ENCODE results near the gene CYB5RL.
A peak's percentile ranks its signal among the peaks of the same experiment; 100 is the strongest.
"Not testable (repeated sequence)": the region's sequence is repeated elsewhere in the genome, so short reads cannot be mapped to it uniquely, and the experiment has no call there.

CYB5RL gene

DNA sequence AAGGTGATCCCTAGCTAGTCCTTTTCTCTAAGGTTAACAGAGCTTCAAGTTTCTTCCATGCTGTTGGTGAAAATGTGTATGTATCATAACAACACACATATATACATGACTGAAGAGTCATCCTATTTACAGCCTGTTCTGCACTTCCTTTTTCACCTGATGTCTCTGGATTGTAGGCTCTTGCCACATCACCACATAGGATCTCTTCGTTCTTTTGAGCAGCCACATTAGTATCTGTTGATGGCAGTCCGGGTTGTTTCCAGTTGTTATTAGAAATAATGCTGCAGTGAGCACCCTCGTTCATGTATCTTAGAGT is 19.8 kb upstream of the CYB5RL start:
- Histone ChIP-seq H3K4me1 (ENCODE audit: control insufficient read depth, insufficient read depth, low read length, poor library complexity, severe bottlenecking) (no peaks in the 10 kb centered on the region), H3K36me3 (ENCODE audit: control insufficient read depth, insufficient read depth, low read length) (peaks cover 48% of the 10 kb centered on the region), H3K27ac (ENCODE audit: insufficient read depth, low read length, poor library complexity, severe bottlenecking) (no peak overlapping the region), H3K9me3 (ENCODE audit: control insufficient read depth, low read length) (no peaks in the 10 kb centered on the region), H3K4me3 (ENCODE audit: insufficient read depth, low read depth, low read length, poor library complexity, severe bottlenecking) (no peak overlapping the region), H3K27me3 (replicated peaks; ENCODE audit: control insufficient read depth, insufficient read depth, low read length, poor library complexity, severe bottlenecking) (no peaks in the 10 kb centered on the region)
- no peak for DNase-seq

DNA sequence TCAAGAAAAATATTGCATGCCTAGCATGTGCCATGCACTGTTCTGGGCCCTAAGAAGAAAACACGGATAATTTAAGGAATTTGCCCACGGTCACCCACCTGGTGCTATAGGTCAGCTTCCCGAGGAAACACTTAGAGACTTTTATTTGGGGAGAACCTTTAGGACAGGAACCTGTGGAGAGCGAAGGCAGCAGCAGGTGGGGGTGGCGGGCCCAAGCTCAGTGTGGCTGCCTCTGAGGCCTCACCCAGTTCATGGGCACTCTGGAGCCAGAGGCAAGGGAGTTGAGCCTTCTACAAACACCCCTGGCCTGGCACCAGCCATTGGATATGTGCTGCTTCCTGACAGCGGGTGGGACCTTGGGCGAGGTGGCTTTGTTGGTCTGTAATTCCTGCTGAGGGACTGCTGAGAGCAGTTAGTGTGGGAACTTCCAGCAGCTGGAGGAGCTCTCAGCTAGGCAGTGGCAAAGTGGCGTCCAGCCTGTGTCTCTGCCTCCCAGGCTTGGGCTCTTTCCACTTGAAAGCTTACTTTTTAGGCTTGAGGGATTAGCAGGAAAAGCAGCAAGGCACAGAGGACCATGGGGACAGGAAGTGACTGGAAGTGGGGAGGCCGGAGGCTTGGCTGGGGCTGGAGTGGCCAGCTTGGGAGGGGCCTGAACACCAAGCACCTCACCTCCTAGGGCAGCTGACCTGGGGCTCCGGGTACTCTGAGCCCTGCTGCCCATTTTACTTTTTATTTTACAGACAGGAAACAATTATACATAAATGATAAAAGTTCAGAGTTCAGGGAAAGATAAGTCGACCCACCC is 19.3 kb upstream of the CYB5RL start:
- Histone ChIP-seq H3K9me3 (ENCODE audit: control insufficient read depth, low read length) (no peaks in the 10 kb centered on the region), H3K4me3 (ENCODE audit: insufficient read depth, low read depth, low read length, poor library complexity, severe bottlenecking) (no peak overlapping the region), H3K4me1 (ENCODE audit: control insufficient read depth, insufficient read depth, low read length, poor library complexity, severe bottlenecking) (no peaks in the 10 kb centered on the region), H3K27ac (ENCODE audit: insufficient read depth, low read length, poor library complexity, severe bottlenecking) (no peak overlapping the region), H3K27me3 (replicated peaks; ENCODE audit: control insufficient read depth, insufficient read depth, low read length, poor library complexity, severe bottlenecking) (no peaks in the 10 kb centered on the region), H3K36me3 (ENCODE audit: control insufficient read depth, insufficient read depth, low read length) (peaks cover 53% of the 10 kb centered on the region)
- no peak for DNase-seq

DNA sequence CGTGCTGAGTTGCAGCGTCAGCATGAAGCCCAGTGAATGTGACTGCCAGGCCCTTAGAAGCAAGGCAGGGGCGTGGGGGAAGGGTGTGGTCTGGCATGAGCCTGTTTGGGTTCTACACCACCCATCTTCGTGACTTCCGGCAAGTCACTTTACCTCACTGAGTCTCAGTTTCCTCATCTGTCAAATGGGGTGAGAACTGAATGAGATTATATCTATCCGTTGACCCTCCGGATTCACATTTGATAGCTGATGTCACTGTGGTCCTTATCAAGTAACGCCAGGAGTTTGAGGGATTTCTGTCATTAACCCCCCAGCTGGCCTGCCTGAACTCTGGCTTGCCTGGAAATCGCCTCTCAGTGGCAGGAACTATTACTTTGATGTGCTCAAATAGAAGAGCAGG is 15.7 kb upstream of the CYB5RL start:
- Histone ChIP-seq H3K4me3 (ENCODE audit: insufficient read depth, low read depth, low read length, poor library complexity, severe bottlenecking) (no peak overlapping the region), H3K27me3 (replicated peaks; ENCODE audit: control insufficient read depth, insufficient read depth, low read length, poor library complexity, severe bottlenecking) (no peaks in the 10 kb centered on the region), H3K9me3 (ENCODE audit: control insufficient read depth, low read length) (no peaks in the 10 kb centered on the region), H3K4me1 (ENCODE audit: control insufficient read depth, insufficient read depth, low read length, poor library complexity, severe bottlenecking) (no peaks in the 10 kb centered on the region), H3K36me3 (ENCODE audit: control insufficient read depth, insufficient read depth, low read length) (peaks cover 88% of the 10 kb centered on the region), H3K27ac (ENCODE audit: insufficient read depth, low read length, poor library complexity, severe bottlenecking) (no peak overlapping the region)
- no peak for DNase-seq

DNA sequence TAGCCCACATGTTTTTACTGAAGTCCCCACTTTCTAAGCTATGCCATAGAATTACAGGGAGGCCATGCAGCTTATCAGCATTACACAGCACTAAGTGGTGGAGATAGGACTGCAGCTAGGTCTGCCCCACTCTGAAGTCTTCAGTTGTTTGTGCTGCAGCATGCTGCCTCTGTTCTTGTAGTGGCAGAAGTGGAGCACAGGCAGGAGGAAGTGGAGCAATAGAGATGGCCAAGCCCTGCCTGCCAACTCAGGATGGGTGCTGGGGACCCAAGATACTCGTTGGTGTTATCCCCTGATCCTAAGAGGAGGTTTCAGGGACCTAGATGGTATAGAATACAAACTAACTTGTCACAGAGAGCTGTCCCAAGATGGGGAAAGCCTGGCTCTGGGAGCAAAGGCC is 13.0 kb upstream of the CYB5RL start:
- no peaks in the 10 kb centered on the region for H3K9me3 ChIP-seq (ENCODE audit: control insufficient read depth, low read length)
- no peak for DNase-seq
- no peaks in the 10 kb centered on the region for H3K27me3 ChIP-seq (replicated peaks; ENCODE audit: control insufficient read depth, insufficient read depth, low read length, poor library complexity, severe bottlenecking)
- no peak overlapping the region for H3K27ac ChIP-seq (ENCODE audit: insufficient read depth, low read length, poor library complexity, severe bottlenecking)
- H3K36me3 ChIP-seq (ENCODE audit: control insufficient read depth, insufficient read depth, low read length) = peaks cover 83% of the 10 kb centered on the region
- H3K4me1 ChIP-seq (ENCODE audit: control insufficient read depth, insufficient read depth, low read length, poor library complexity, severe bottlenecking) = no peaks in the 10 kb centered on the region
- H3K4me3 ChIP-seq (ENCODE audit: insufficient read depth, low read depth, low read length, poor library complexity, severe bottlenecking) = no peak overlapping the region

DNA sequence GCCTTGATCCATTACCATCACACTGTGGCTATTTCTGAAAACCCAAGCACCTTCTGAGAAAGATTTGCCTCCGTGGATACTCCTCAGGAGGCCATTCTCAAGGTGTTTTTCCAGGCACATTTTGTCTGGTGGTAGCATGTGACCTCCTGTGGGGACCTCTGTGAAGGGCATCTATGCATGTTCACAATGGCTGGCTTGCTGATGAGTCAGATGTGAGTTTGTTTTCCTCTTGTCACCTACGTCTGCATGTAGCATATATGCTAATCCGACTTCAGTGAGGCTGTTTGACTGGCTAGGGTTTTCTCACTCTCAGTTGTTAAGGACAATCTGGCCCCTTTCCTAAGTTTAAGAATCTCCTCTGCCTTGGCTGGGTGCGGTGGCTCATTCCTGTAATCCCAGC is 8.1 kb upstream of the CYB5RL start:
- not testable (repeated sequence) for H3K9me3 ChIP-seq (ENCODE audit: control insufficient read depth, low read length); H3K4me3 ChIP-seq (ENCODE audit: insufficient read depth, low read depth, low read length, poor library complexity, severe bottlenecking); H3K4me1 ChIP-seq (ENCODE audit: control insufficient read depth, insufficient read depth, low read length, poor library complexity, severe bottlenecking); H3K27me3 ChIP-seq (replicated peaks; ENCODE audit: control insufficient read depth, insufficient read depth, low read length, poor library complexity, severe bottlenecking); DNase-seq; H3K27ac ChIP-seq (ENCODE audit: insufficient read depth, low read length, poor library complexity, severe bottlenecking)
- H3K36me3 ChIP-seq (ENCODE audit: control insufficient read depth, insufficient read depth, low read length) = peaks cover 56% of the 10 kb centered on the region

DNA sequence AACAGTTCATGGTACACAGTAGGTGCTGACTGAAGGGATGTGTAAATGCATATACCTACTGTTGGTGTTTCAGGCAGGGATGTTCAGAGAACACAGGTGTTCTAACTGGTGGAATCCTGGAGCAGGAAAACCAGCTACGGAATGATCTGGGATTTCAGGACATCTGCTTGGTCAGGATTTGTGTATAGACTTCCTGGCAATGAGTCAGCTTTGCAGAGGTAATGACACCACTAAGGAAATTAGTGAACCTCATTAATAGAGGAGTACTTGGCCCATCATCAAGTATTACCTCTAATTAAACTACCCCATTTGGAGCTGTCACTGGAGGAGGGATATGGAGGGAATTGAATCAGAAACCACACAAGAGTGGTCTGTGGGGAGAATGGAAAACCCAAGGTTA is 7.5 kb upstream of the CYB5RL start:
- no peak for DNase-seq
- H3K27ac ChIP-seq (ENCODE audit: insufficient read depth, low read length, poor library complexity, severe bottlenecking) = no peak overlapping the region
- H3K36me3 ChIP-seq (ENCODE audit: control insufficient read depth, insufficient read depth, low read length) = peaks cover 50% of the 10 kb centered on the region

DNA sequence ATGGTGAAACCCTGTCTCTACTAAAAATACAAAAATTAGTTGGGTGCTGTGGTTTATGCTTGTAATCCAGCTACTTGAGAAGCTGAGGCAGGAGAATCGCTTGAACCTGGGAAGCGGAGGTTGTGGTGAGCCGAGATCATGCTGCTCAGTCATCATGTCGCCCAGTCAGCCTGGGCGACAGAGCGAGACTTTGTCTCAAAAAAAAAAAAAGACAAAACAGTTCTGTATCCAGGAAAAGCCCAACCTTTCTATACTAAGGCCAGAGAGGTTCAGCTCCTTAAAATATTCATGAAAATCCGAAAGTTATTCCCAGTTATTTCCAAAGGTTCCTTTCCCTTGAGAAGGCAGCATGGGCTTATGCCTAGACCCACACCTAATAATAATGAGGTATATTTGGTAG is 4.4 kb upstream of the CYB5RL start:
- Histone ChIP-seq H3K4me1 (ENCODE audit: control insufficient read depth, insufficient read depth, low read length, poor library complexity, severe bottlenecking) (peaks cover 12% of the 10 kb centered on the region), H3K4me3 (ENCODE audit: insufficient read depth, low read depth, low read length, poor library complexity, severe bottlenecking) (no peak overlapping the region), H3K27ac (ENCODE audit: insufficient read depth, low read length, poor library complexity, severe bottlenecking) (no peak overlapping the region), H3K9me3 (ENCODE audit: control insufficient read depth, low read length) (no peaks in the 10 kb centered on the region), H3K27me3 (replicated peaks; ENCODE audit: control insufficient read depth, insufficient read depth, low read length, poor library complexity, severe bottlenecking) (no peaks in the 10 kb centered on the region), H3K36me3 (ENCODE audit: control insufficient read depth, insufficient read depth, low read length) (peaks cover 23% of the 10 kb centered on the region)
- DNase-seq = no peak

More for the DNA sequence above, 7.5 kb upstream of the CYB5RL start:
- Histone ChIP-seq H3K9me3 (ENCODE audit: control insufficient read depth, low read length) (no peaks in the 10 kb centered on the region), H3K27me3 (replicated peaks; ENCODE audit: control insufficient read depth, insufficient read depth, low read length, poor library complexity, severe bottlenecking) (no peaks in the 10 kb centered on the region), H3K4me3 (ENCODE audit: insufficient read depth, low read depth, low read length, poor library complexity, severe bottlenecking) (no peak overlapping the region), H3K4me1 (ENCODE audit: control insufficient read depth, insufficient read depth, low read length, poor library complexity, severe bottlenecking) (no peaks in the 10 kb centered on the region)

DNA sequence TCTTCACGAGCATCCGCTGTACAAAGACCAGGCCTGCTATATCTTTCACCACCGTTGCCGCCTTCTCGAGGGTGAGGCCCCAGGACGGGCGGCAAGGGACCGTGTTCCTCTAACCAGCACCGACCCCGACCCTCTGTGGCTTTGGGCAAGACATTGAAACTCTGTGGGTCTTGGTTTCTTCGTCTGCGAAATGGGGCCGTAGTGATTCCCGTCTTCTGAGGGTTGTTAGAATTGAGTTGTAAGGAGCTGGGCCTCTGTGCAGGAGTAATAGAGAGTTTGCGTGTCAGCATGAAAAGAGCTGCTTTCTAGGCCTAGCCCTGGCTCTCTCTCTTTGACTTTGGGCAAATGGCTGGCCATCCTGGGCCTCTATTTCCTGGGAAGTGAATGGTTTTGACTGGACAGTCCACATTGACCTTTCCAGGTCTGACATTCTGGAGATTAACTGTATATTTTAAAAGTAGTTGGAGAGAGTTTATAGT is 728 bp upstream of the CYB5RL start:
- H3K36me3 ChIP-seq (ENCODE audit: control insufficient read depth, insufficient read depth, low read length) = peaks cover 9% of the 10 kb centered on the region
- H3K27me3 ChIP-seq (replicated peaks; ENCODE audit: control insufficient read depth, insufficient read depth, low read length, poor library complexity, severe bottlenecking) = no peaks in the 10 kb centered on the region
- H3K9me3 ChIP-seq (ENCODE audit: control insufficient read depth, low read length) = no peaks in the 10 kb centered on the region
- peak overlapping the region; percentile 77 for H3K4me3 ChIP-seq (ENCODE audit: insufficient read depth, low read depth, low read length, poor library complexity, severe bottlenecking)
- no peak for DNase-seq
- H3K27ac ChIP-seq (ENCODE audit: insufficient read depth, low read length, poor library complexity, severe bottlenecking) = peak overlapping the region; percentile 72
- H3K4me1 ChIP-seq (ENCODE audit: control insufficient read depth, insufficient read depth, low read length, poor library complexity, severe bottlenecking) = peaks cover 14% of the 10 kb centered on the region

DNA sequence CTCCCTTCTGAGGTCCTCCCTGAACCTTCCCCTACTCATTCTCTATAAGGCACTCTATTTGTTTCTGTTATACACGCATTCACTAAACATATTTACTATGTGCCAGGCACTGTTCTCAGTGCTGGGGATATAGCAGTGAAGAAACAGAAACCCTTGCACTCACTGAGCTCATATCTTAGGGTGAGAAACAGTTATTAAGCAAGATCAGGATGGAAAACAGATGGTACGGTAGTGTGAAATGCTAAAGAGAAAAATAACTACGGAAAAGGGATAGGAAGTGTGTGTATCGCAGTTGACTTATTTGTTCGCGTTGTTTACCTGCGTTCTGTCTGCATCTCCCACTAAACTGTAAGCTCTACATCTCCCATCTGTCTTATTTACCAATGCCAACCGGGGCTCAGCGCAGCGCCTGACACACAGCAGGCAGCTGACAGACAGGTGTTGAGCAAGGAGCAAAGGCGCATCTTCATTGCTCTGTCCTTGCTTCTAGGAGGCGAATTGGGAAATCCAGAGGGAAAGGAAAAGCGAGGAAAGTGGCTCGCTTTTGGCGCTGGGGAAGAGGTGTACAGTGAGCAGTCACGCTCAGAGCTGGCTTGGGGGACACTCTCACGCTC is 572 bp downstream of the CYB5RL start:
- H3K36me3 ChIP-seq (ENCODE audit: control insufficient read depth, insufficient read depth, low read length) = peaks cover 9% of the 10 kb centered on the region
- H3K27me3 ChIP-seq (replicated peaks; ENCODE audit: control insufficient read depth, insufficient read depth, low read length, poor library complexity, severe bottlenecking) = no peaks in the 10 kb centered on the region
- H3K27ac ChIP-seq (ENCODE audit: insufficient read depth, low read length, poor library complexity, severe bottlenecking) = peak overlapping the region; percentile 72
- H3K4me3 ChIP-seq (ENCODE audit: insufficient read depth, low read depth, low read length, poor library complexity, severe bottlenecking) = peak overlapping the region; percentile 77
- no peaks in the 10 kb centered on the region for H3K9me3 ChIP-seq (ENCODE audit: control insufficient read depth, low read length)
- peaks cover 14% of the 10 kb centered on the region for H3K4me1 ChIP-seq (ENCODE audit: control insufficient read depth, insufficient read depth, low read length, poor library complexity, severe bottlenecking)
- no peak for DNase-seq

DNA sequence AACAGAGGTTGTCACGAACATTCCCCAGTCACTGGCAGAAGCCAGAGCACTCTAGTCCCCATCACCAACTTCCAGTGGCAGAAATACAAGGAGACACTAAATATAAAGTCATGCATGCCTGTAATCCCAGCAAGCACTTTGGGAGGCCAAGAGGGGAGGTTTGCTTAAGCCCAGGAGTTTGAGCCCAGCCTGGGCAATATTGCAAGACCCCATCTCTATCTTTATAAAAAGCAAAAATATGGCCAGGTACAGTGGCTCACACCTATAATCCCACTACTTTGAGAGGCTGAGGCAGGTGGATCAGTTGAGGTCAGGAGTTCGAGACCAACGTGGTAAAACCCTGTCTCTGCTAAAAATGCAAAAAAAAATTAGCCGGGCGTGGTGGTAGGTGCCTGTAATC is 6.4 kb downstream of the CYB5RL start:
- Histone ChIP-seq H3K4me1 (ENCODE audit: control insufficient read depth, insufficient read depth, low read length, poor library complexity, severe bottlenecking) (no peaks in the 10 kb centered on the region), H3K9me3 (ENCODE audit: control insufficient read depth, low read length) (no peaks in the 10 kb centered on the region), H3K4me3 (ENCODE audit: insufficient read depth, low read depth, low read length, poor library complexity, severe bottlenecking) (no peak overlapping the region), H3K27ac (ENCODE audit: insufficient read depth, low read length, poor library complexity, severe bottlenecking) (no peak overlapping the region), H3K36me3 (ENCODE audit: control insufficient read depth, insufficient read depth, low read length) (peaks cover 9% of the 10 kb centered on the region), H3K27me3 (replicated peaks; ENCODE audit: control insufficient read depth, insufficient read depth, low read length, poor library complexity, severe bottlenecking) (no peaks in the 10 kb centered on the region)
- no peak for DNase-seq
